IMR-90 (cell line): Measurements from ENCODE around the gene CCDC74A. TPM values are rescaled to one million over a fixed set of nuclear protein-coding genes. Genes with fewer than 3 reads are reported as not detected.
"Not testable (repeated sequence)": the region's sequence is repeated elsewhere in the genome, so short reads cannot be mapped to it uniquely, and the experiment has no call there.

Experiments
- ATAC-seq: fragments of 200-7000 bp; cut with Tn5 transposase; 2 replicates; pipeline ENCODE4 v1.9.1; 2020; ENCODE audit warnings: low read depth, mild to moderate bottlenecking, moderate library complexity
- BruUV-seq: library from RNA; stranded (reverse); fragments of 400-500 nt; replicated peaks from 2 replicates; lab custom pipeline; 2021; lab: Mats Ljungman, UMichigan
- CTCF ChIA-PET: fragments of 300-600 bp; formaldehyde crosslinking; extraction: SDS; loops from one replicate; lab custom pipeline; 2021; ENCODE audit warnings: antibody characterized with exemption; lab: Yijun Ruan, JAX
- POLR2A ChIA-PET: fragments of 300-600 bp; sonication (Branson Sonifier 250); formaldehyde crosslinking; loops from one replicate; lab custom pipeline; 2022; ENCODE audit warnings: antibody characterized with exemption; ENCODE audit not compliant: unreplicated experiment; lab: Charles Lee
- DNase-seq: peaks from one replicate; pipeline ENCODE4 v3.0.0; 2013
- H2AFZ ChIP-seq: replicated peaks from 2 replicates; pipeline ENCODE3; 2013; ENCODE audit warnings: low read length, mild to moderate bottlenecking; ENCODE audit not compliant: poor library complexity
- H2AK5ac ChIP-seq: 2 replicates; pipeline ENCODE4 v1.6.1; 2013; ENCODE audit warnings: low read depth, low read length, inconsistent platforms
- H2AK9ac ChIP-seq: replicated peaks from 2 replicates; pipeline ENCODE3; 2013; ENCODE audit warnings: mild to moderate bottlenecking, low read depth, low read length, moderate library complexity; ENCODE audit not compliant: poor library complexity
- H2BK120ac ChIP-seq: 2 replicates; pipeline ENCODE4 v1.6.1; 2013; ENCODE audit warnings: low read depth, low read length, inconsistent platforms
- H2BK15ac ChIP-seq: 3 replicates; pipeline ENCODE4 v1.6.1; 2013; ENCODE audit warnings: low read depth, low read length, inconsistent platforms
- H2BK20ac ChIP-seq: 2 replicates; pipeline ENCODE4 v1.6.1; 2013; ENCODE audit warnings: low read depth, mild to moderate bottlenecking, inconsistent platforms, low read length, moderate library complexity
- H2BK5ac ChIP-seq: 2 replicates; pipeline ENCODE4 v1.6.1; 2013; ENCODE audit warnings: mild to moderate bottlenecking, low read depth, low read length, inconsistent platforms; ENCODE audit not compliant: poor library complexity, severe bottlenecking
- H3K14ac ChIP-seq: replicated peaks from 2 replicates; pipeline ENCODE4 v1.6.1; 2013; ENCODE audit warnings: low read depth, low read length, inconsistent platforms
- H3K18ac ChIP-seq: 2 replicates; pipeline ENCODE4 v1.6.1; 2013; ENCODE audit warnings: low read depth, low read length, control low read depth
- H3K23ac ChIP-seq: 2 replicates; pipeline ENCODE4 v1.6.1; 2013; ENCODE audit warnings: low read depth, low read length, inconsistent platforms
- H3K27ac ChIP-seq: 2 replicates; pipeline ENCODE4 v1.5.1; 2013; ENCODE audit warnings: mild to moderate bottlenecking, control low read depth, low read length; ENCODE audit not compliant: insufficient read depth
- H3K27me3 ChIP-seq: 2 replicates; pipeline ENCODE4 v1.6.1; 2013; ENCODE audit warnings: low read length; ENCODE audit not compliant: control insufficient read depth, insufficient read depth
- H3K36me3 ChIP-seq: 2 replicates; pipeline ENCODE4 v1.6.1; 2013; ENCODE audit warnings: low read length, mixed read lengths; ENCODE audit not compliant: control insufficient read depth, insufficient read depth
- H3K4ac ChIP-seq: 2 replicates; pipeline ENCODE4 v1.6.1; 2013; ENCODE audit warnings: low read depth, low read length, inconsistent platforms
- H3K4me1 ChIP-seq: 2 replicates; pipeline ENCODE4 v1.6.1; 2013; ENCODE audit warnings: low read length, mixed read lengths; ENCODE audit not compliant: control insufficient read depth, insufficient read depth
- H3K4me2 ChIP-seq: 2 replicates; pipeline ENCODE4 v1.6.1; 2013; ENCODE audit warnings: low read depth, mild to moderate bottlenecking, control low read depth, low read length, moderate library complexity
- H3K4me3 ChIP-seq: 2 replicates; pipeline ENCODE4 v1.5.1; 2013; ENCODE audit warnings: low read depth, mild to moderate bottlenecking, control low read depth, low read length, moderate library complexity; ENCODE audit not compliant: insufficient read depth
- H3K56ac ChIP-seq: 2 replicates; pipeline ENCODE4 v1.6.1; 2013; ENCODE audit warnings: low read length, inconsistent platforms; ENCODE audit not compliant: insufficient read depth; ENCODE audit errors: extremely low read depth
- H3K79me1 ChIP-seq, 2 experiments: 2 replicates each; pipeline ENCODE4 v1.6.1; 2013; ENCODE audit warnings: low read length in 2 of 2, inconsistent platforms in 1 of 2, low read depth in 1 of 2
- H3K9ac ChIP-seq: 2 replicates; pipeline ENCODE4 v1.6.1; 2013; ENCODE audit warnings: low read depth, low read length, control low read depth
- H3K9me1 ChIP-seq: 2 replicates; pipeline ENCODE4 v1.6.1; 2013; ENCODE audit warnings: low read length, inconsistent platforms; ENCODE audit not compliant: insufficient read depth
- H3K9me3 ChIP-seq: 2 replicates; pipeline ENCODE4 v1.6.1; 2013; ENCODE audit warnings: low read length; ENCODE audit not compliant: control insufficient read depth, insufficient read depth
- H4K20me1 ChIP-seq: 2 replicates; pipeline ENCODE4 v1.6.1; 2013; ENCODE audit warnings: low read length, inconsistent platforms; ENCODE audit not compliant: insufficient read depth
- H4K5ac ChIP-seq: 2 replicates; pipeline ENCODE4 v1.6.1; 2013; ENCODE audit warnings: mild to moderate bottlenecking, low read depth, low read length, control low read depth
- H4K8ac ChIP-seq, 2 experiments: 2 replicates each; pipeline ENCODE4 v1.6.1; 2013; ENCODE audit warnings: low read depth in 2 of 2, low read length in 2 of 2, control low read depth in 1 of 2, inconsistent platforms in 1 of 2
- H4K91ac ChIP-seq: 2 replicates; pipeline ENCODE4 v1.6.1; 2013; ENCODE audit warnings: low read depth, low read length, inconsistent platforms; ENCODE audit not compliant: insufficient read depth
- WGBS, 2 experiments: methylation state at CpG; one replicate each; pipeline versions ENCODE4 v1.1.5 to v1.1.7; 2013; ENCODE audit warnings: missing lambda C conversion rate in 2 of 2; ENCODE audit not compliant: insufficient read length in 1 of 2; ENCODE audit errors: extremely low coverage in 2 of 2; 5-methylcytosine and 5-hydroxymethylcytosine counted together
- dilution Hi-C: fragments of 300-500 bp; cut with HindIII; formaldehyde crosslinking; loops from one replicate; pipeline ENCODE4 v1.14.3; 2018; ENCODE audit warnings: low sequenced_read_pairs; ENCODE audit not compliant: unreplicated experiment
- in situ Hi-C: fragments of 300-500 bp; cut with MboI; formaldehyde crosslinking; loops from 3 replicates; pipeline ENCODE4 v1.14.3; 2019; ENCODE audit warnings: low sequenced_read_pairs, inconsistent platforms, mixed read lengths
- intact Hi-C: fragments of 100-400 bp; cut with micrococcal nuclease; formaldehyde crosslinking; loops from 2 replicates; pipeline ENCODE4 v1.10.0; 2022
- polyA plus RNA-seq, 3 experiments: library from polyadenylated mRNA; depleted of rRNA; stranded (reverse); fragments of >200 nt; gene quantifications; 2 replicates each; pipeline ENCODE4 v1.2.3, GENCODE V29; 2012; ENCODE audit warnings: low replicate concordance in 1 of 3
- total RNA-seq: library from RNA; depleted of rRNA; stranded (reverse); fragments of >200 nt; gene quantifications from 2 replicates; pipeline ENCODE4 v1.2.3, GENCODE V29; 2012

The CCDC74A gene
- total and polyA plus RNA-seq, 2 of the 4 experiments (the other 2 are of a cell fraction), result 3.8 to 11.9 TPM

DNA sequence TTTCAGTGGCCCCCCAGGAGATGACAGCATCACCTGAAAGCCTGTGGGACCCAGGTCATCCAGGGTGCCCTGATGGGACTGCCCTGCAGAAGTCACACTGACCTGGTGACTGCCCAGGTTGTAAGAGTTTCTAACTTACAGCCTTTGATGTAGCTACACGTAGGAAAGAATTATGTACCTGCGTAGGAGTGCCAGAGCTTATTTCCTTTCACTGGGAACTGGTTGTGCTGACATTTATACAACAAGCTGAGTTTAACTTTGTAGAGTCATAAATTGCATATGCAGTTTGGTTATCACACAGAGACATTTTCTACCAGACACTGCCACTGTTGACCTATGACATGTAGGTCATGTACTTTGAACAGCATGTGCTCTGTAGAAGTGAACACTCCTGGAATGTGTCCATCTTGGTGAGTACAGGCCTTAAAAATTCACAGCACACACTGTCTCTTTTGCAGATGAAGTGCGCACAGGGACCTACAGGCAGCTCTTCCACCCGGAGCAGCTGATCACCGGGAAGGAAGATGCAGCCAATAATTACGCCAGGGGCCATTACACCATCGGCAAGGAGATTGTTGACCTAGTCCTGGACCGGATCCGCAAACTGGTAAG is 48.7 kb upstream of the CCDC74A start:
- H3K79me1 ChIP-seq, in situ Hi-C loops, H4K5ac ChIP-seq, H2BK20ac ChIP-seq, H3K9me3 ChIP-seq, H3K27me3 ChIP-seq, H3K14ac ChIP-seq, dilution Hi-C loops, H3K9me1 ChIP-seq, H3K4ac ChIP-seq, H3K36me3 ChIP-seq, H2AFZ ChIP-seq, CTCF ChIA-PET, H3K4me3 ChIP-seq, H2BK120ac ChIP-seq, intact Hi-C loops, ATAC-seq, H2BK15ac ChIP-seq, H3K56ac ChIP-seq, H4K8ac ChIP-seq, H3K4me2 ChIP-seq, DNase-seq, H2BK5ac ChIP-seq, H2AK5ac ChIP-seq, H3K23ac ChIP-seq, POLR2A ChIA-PET, H4K91ac ChIP-seq, H2AK9ac ChIP-seq, H3K27ac ChIP-seq, H3K4me1 ChIP-seq, BruUV-seq, H3K9ac ChIP-seq, H3K18ac ChIP-seq, H4K20me1 ChIP-seq: not testable (repeated sequence)
- no CpG with 5 or more reads among the region's 9 CpGs for WGBS, 2 experiments

DNA sequence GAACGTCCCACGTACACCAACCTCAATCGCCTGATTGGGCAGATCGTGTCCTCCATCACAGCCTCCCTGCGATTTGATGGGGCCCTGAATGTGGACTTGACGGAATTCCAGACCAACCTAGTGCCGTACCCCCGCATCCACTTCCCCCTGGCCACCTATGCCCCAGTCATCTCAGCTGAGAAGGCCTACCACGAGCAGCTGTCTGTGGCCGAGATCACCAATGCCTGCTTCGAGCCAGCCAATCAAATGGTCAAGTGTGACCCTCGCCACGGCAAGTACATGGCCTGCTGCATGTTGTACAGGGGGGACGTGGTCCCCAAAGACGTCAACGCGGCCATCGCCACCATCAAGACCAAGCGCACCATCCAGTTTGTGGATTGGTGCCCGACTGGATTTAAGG is 47.3 kb upstream of the CCDC74A start:
- H4K20me1 ChIP-seq, H3K23ac ChIP-seq, H3K9me1 ChIP-seq, H2BK120ac ChIP-seq, H3K27ac ChIP-seq, H3K4me3 ChIP-seq, H3K4ac ChIP-seq, CTCF ChIA-PET, H2BK20ac ChIP-seq, H3K4me1 ChIP-seq, POLR2A ChIA-PET, dilution Hi-C loops, H4K91ac ChIP-seq, intact Hi-C loops, H3K18ac ChIP-seq, H4K5ac ChIP-seq, in situ Hi-C loops, H2AFZ ChIP-seq, H4K8ac ChIP-seq, H3K79me1 ChIP-seq, H3K4me2 ChIP-seq, H2AK5ac ChIP-seq, H3K56ac ChIP-seq, H3K27me3 ChIP-seq, H2AK9ac ChIP-seq, H3K9me3 ChIP-seq, H2BK5ac ChIP-seq, ATAC-seq, H3K14ac ChIP-seq, BruUV-seq, H2BK15ac ChIP-seq, H3K36me3 ChIP-seq, H3K9ac ChIP-seq, DNase-seq: not testable (repeated sequence)
- WGBS, 2 experiments, result no CpG with 5 or more reads among the region's 20 CpGs
